Nephron progenitor cell (in vitro differentiated cells): ENCODE results near the gene GLI2.

Experiments used
- DNase-seq: peaks from one replicate; pipeline ENCODE4 v3.0.0; 2021
- H3K27ac Mint-ChIP-seq: 2 replicates; pipeline ENCODE4 v1.8.0; 2021; ENCODE audit warnings: mild to moderate bottlenecking, moderate library complexity, mixed read lengths
- H3K27me3 Mint-ChIP-seq: 2 replicates; pipeline ENCODE4 v1.8.0; 2021; ENCODE audit warnings: mild to moderate bottlenecking, low read depth, mixed read lengths; ENCODE audit not compliant: poor library complexity
- H3K36me3 Mint-ChIP-seq: 2 replicates; pipeline ENCODE4 v1.8.0; 2021; ENCODE audit warnings: low read depth, mixed read lengths
- H3K4me1 Mint-ChIP-seq: 2 replicates; pipeline ENCODE4 v1.8.0; 2021; ENCODE audit warnings: mixed read lengths
- H3K4me3 Mint-ChIP-seq: 2 replicates; pipeline ENCODE4 v1.8.0; 2021; ENCODE audit warnings: mild to moderate bottlenecking, moderate library complexity, mixed read lengths
- H3K9me3 Mint-ChIP-seq: 2 replicates; pipeline ENCODE4 v1.8.0; 2021; ENCODE audit warnings: mild to moderate bottlenecking, moderate library complexity, mixed read lengths
- TF ChIP-seq, protein P1 (sequence below): fragments of 200-600 bp; sonication (generic); IDR thresholded peaks from 2 replicates; pipeline ENCODE4 v1.5.0; 2021; ENCODE audit warnings: antibody characterized with exemption

Gene GLI2

DNA sequence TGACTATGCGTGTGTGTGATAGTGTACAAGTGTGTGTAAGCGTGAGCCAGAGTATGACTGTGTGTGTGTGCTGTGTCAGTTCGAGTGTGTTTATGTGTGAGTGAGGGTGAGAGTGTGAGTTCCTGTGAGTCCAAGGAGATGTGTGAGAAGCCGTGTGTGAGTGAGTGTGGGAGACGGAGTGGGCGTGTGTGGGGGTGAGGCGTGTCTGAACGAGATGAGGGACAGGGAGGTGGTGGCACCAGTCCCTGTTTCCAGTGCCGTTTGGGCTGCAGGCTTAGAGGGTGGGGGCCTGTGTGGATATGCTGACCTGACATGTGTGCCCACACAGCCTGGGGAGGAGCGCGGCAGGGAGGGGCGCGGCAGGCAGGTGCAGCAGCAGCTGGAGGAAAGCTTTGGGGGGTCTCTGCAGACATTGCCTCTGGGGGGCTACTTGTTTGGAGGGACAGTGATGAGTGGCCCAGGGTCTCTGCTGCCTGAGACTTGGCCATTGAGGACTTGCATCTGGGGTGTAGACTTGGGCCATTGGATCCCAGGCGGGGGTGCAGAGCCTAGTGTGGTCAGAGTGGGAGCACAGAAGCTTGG, 41.6 kb downstream of the GLI2 start:
- peaks cover 39% of the 10 kb centered on the region for H3K4me1 Mint-ChIP-seq
- TF ChIP-seq, protein P1, sequence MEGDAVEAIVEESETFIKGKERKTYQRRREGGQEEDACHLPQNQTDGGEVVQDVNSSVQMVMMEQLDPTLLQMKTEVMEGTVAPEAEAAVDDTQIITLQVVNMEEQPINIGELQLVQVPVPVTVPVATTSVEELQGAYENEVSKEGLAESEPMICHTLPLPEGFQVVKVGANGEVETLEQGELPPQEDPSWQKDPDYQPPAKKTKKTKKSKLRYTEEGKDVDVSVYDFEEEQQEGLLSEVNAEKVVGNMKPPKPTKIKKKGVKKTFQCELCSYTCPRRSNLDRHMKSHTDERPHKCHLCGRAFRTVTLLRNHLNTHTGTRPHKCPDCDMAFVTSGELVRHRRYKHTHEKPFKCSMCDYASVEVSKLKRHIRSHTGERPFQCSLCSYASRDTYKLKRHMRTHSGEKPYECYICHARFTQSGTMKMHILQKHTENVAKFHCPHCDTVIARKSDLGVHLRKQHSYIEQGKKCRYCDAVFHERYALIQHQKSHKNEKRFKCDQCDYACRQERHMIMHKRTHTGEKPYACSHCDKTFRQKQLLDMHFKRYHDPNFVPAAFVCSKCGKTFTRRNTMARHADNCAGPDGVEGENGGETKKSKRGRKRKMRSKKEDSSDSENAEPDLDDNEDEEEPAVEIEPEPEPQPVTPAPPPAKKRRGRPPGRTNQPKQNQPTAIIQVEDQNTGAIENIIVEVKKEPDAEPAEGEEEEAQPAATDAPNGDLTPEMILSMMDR: no peak
- no peak overlapping the region for H3K4me3 Mint-ChIP-seq

DNA sequence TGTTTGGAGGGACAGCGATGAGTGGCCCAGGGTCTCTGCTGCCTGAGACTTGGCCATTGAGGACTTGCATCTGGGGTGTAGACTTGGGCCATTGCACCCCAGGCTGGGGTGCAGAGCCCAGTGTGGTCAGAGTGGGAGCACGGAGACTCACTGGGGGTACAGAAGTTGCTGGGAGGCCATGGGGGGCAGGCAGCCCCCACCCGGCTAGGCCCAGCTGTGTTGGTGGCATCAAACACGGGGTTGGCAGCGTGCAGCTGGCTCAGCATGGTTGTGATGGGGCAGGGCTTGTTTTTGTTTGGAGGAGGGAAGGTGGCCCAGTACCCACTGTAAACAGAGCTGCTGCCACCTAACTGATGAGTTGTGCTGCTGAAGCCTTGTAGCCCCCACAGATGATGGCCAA, 42.1 kb downstream of the GLI2 start:
- peaks cover 37% of the 10 kb centered on the region for H3K4me1 Mint-ChIP-seq
- no peak overlapping the region for H3K27ac Mint-ChIP-seq
- no peak overlapping the region for H3K4me3 Mint-ChIP-seq
- DNase-seq: no peak
- TF ChIP-seq, protein P1: no peak
- H3K36me3 Mint-ChIP-seq: no peaks in the 10 kb centered on the region
- H3K9me3 Mint-ChIP-seq: no peaks in the 10 kb centered on the region
- peaks cover 3% of the 10 kb centered on the region for H3K27me3 Mint-ChIP-seq

More for the DNA sequence above, 41.6 kb downstream of the GLI2 start:
- no peaks in the 10 kb centered on the region for H3K9me3 Mint-ChIP-seq
- H3K36me3 Mint-ChIP-seq: no peaks in the 10 kb centered on the region
- no peak for DNase-seq
- no peak overlapping the region for H3K27ac Mint-ChIP-seq
- H3K27me3 Mint-ChIP-seq: peaks cover 3% of the 10 kb centered on the region

GRCh38 chr2:120778244-120778643, 42.6 kb downstream of the GLI2 start:
- H3K9me3 Mint-ChIP-seq: no peaks in the 10 kb centered on the region
- H3K27me3 Mint-ChIP-seq: peaks cover 5% of the 10 kb centered on the region
- H3K4me1 Mint-ChIP-seq: peaks cover 37% of the 10 kb centered on the region
- no peak overlapping the region for H3K27ac Mint-ChIP-seq
- H3K36me3 Mint-ChIP-seq: no peaks in the 10 kb centered on the region
- no peak for DNase-seq
- no peak overlapping the region for H3K4me3 Mint-ChIP-seq
- TF ChIP-seq, protein P1: no peak

- no peaks in the 10 kb centered on the region for H3K36me3 Mint-ChIP-seq
- H3K4me1 Mint-ChIP-seq: peaks cover 50% of the 10 kb centered on the region
- peak overlapping the region; percentile 73 for H3K27ac Mint-ChIP-seq
- DNase-seq: no peak
- TF ChIP-seq, protein P1: no peak
- peaks cover 8% of the 10 kb centered on the region for H3K27me3 Mint-ChIP-seq
- no peak overlapping the region for H3K4me3 Mint-ChIP-seq
- H3K9me3 Mint-ChIP-seq: no peaks in the 10 kb centered on the region
These were observed 44.2 kb downstream of the GLI2 start for GRCh38 chr2:120779781-120780283.

DNA sequence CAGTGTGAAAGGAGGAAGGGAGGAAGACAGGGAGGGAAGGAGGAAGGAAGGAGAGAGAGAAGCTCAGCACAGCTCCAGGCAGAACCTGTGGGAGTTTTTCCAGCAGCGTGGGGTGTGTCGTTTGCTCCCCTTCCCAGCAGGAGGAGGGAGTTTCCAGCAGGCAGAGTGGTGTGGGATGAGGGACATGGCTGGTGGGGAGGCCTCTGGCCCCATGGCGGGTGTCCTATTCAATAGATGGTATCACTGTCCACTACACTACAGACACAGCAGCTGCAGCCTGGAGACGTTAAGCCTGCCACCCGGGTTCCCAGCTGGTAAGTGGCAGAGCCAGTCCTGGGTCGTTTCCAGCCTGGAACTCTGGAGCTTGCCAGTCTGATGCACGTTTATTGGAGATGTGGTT, 44.7 kb downstream of the GLI2 start:
- Mint-ChIP-seq H3K4me1 (peaks cover 50% of the 10 kb centered on the region), H3K27ac (peak overlapping the region; percentile 73), H3K36me3 (no peaks in the 10 kb centered on the region), H3K9me3 (no peaks in the 10 kb centered on the region), H3K27me3 (peaks cover 8% of the 10 kb centered on the region), H3K4me3 (no peak overlapping the region)
- TF ChIP-seq, protein P1: no peak
- no peak for DNase-seq

DNA sequence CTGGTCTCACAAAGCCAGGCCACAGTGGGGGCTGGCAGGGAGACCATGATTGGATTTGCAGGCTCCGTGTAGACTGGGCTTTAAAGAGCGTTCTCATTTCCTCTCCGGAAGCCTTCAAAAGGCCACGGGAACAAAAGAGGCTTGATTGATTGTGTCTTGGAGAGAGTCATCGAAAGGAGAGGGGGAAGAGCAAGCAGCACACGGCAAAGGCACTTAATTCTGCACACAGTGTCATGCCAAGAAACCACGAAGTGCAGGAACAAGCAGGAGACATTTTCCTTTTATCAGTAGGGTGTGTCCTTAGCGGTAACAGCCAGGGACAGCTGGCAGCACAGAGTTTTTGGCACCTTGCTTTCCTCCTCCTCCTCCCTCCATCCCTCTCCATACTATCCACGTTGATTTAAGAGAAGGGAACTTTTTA, 47.7 kb downstream of the GLI2 start:
- no peaks in the 10 kb centered on the region for H3K36me3 Mint-ChIP-seq
- H3K9me3 Mint-ChIP-seq: no peaks in the 10 kb centered on the region
- H3K27me3 Mint-ChIP-seq: peaks cover 11% of the 10 kb centered on the region
- TF ChIP-seq, protein P1: no peak
- no peak overlapping the region for H3K27ac Mint-ChIP-seq
- DNase-seq: no peak
- H3K4me1 Mint-ChIP-seq: peaks cover 69% of the 10 kb centered on the region
- H3K4me3 Mint-ChIP-seq: no peak overlapping the region
